HG03039 (cell line): ENCODE data around the gene CENPU.

Experiments
- ATAC-seq: cut with Tn5 transposase; IDR thresholded peaks from one replicate; pipeline ENCODE4 v1.9.1; 2021; ENCODE audit warnings: mild to moderate bottlenecking, moderate library complexity; ENCODE audit not compliant: unreplicated experiment

Gene CENPU

DNA sequence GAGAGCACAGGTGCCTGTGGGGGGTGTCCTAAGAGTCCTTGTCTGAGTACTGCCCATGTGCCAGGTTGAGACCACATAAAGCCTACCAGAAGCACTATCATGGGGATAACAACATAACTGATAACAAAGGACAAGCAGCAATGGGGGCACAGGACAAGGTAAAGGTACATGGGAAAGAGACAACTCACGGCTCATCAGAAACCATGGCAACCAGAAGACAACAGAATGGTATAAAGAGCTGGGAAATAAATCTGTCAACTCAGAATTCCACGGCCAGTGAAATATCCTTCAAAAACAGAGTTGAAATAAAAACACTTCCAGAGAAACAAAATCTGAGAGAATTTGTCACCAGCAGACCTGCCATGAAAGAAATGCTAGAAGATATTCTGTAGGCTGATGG, 20.0 kb downstream of the CENPU start:
- no peak for ATAC-seq

- ATAC-seq: no peak
Observed at GRCh38 chr4:184712322-184712721, 21.6 kb downstream of the CENPU start.

DNA sequence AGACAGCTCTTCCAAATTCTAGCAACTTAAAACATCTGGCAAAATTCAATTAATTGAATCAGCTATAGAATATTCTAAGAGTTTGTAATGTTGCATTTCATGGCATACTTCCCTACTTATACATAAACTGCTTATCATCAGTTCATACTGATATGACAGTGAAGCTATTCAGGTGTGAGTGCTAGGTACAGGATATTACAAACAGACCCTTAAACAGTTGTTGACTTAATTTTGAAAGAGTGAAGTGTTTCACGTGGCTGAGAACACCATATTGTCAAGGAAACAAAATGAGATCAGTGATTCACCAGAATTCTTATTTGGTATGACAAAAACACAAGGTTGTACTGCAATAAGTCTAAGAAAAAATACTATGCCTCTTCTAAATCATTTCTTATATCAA, 27.4 kb downstream of the CENPU start:
- ATAC-seq: no peak

DNA sequence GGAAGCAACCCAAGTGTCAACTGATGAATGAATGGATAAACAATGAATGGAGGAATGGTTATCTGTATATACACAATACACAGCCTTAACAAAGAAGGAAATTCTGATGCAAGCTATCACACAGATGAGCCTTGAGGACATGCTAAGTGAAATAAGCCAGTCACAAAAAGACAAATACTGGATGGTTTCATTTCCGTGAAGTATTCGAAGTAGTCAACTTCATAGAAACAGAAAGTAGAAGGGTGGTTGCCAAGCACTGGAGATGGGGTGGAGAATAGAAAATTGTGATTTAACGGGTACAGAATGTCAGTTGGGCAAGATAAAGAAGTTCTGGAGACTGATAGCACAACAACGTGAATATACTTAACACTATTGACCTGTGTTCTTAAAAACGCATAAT, 28.2 kb downstream of the CENPU start:
- ATAC-seq: no peak

DNA sequence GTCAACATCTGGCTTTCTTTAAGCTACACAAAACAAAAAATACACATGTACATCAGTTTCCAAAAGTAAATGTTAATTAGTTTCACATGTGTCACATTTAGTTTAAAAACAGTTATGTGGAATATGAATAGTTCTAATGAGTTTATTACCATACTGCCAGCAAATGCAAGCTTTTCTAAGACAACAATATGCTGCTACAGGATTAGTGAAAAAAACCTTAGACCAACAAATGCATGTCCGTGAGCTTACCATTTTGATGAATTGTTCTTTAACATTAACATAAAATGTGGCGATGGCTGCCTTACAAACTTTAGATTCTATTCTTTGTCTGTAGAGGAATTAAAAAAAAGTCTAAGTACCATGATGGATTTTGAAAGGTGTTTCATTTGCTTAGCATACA, 31.8 kb downstream of the CENPU start:
- no peak for ATAC-seq

- no peak for ATAC-seq
Observed at GRCh38 chr4:184699941-184700340, 34.0 kb downstream of the CENPU start.

GRCh38 chr4:184697956-184698355, 35.9 kb downstream of the CENPU start:
- no peak for ATAC-seq

GRCh38 chr4:184695178-184695896, 38.6 kb downstream of the CENPU start:
- no peak for ATAC-seq

DNA sequence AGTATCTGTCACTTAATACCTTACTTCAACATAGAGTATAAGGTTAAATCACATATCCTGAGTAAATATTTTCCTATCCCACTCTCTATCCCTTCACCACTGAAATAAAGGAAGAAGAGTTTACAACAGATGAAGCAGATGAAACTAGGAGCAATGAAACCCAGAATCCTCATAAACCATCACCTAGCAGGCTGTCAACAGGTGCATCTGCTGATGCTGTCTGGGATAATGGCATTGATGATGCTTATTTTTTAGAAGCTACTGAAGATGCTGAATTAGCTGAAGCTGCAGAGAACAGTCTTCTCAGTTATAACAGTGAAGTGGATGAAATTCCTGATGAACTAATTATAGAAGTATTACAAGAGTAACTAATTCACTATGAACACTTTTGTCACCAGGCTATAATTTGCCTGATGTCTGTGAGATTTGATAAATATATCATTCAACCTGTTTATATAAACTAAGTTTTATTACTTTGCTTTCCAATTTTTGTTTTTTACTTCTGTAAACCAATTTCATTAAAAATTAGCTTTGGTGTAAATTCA, 39.4 kb downstream of the CENPU start:
- ATAC-seq: no peak

DNA sequence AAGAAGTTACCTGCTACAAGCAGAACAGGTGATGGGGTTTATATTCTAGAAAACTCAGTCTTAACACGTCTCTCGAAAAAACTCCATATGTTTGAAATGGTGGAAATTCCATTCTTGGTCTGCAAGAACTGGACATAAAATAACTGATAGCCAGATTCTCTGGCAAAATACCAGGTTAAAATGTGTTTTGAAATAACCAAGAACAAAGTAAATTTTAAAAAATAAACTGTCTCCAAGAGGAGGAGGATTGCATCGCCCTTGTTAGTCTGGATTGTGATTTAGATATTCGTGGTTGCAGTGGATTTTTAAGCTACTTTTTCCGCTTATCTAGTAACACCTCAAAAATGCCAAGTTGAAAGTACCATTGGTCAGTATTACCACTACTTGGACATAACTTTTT, 40.8 kb downstream of the CENPU start:
- ATAC-seq: no peak

DNA sequence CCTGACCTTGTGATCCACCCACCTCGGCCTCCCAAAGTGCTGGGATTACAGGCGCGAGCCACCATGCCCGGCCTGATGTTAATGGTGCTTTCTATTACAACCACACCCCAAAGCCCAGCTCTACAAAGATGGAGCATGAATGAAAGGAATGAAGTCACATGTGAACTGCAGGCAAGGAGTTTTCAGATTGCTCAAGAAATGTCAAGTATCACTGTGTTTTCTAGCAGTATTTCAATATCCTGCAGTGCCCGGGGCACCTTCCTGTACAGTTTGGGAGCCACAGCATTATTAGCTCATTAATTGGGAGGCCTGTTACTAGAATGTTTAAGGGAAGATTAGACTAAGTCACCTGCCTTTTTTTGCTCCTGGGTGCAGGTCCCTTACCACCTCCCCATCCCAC, 44.2 kb downstream of the CENPU start:
- ATAC-seq: no peak

DNA sequence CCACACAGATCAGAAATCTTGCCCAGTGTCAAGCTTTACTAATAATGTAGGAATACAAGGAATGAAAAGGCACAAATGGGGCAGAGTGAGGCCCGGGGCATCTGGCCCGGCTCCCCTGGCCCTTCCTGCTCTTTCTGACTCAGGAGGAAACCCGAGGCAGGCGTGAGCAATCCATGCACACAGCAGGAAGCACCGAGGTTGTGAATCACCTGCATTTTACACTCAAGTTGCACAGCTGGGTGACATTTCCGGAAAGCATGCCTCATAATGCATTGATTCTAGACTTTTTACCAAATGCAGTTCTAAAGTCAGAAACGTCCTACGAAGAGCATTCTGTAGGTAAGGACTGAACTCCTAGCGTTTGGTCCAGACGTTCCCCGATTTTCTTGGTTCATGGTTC, 45.4 kb downstream of the CENPU start:
- no peak for ATAC-seq

DNA sequence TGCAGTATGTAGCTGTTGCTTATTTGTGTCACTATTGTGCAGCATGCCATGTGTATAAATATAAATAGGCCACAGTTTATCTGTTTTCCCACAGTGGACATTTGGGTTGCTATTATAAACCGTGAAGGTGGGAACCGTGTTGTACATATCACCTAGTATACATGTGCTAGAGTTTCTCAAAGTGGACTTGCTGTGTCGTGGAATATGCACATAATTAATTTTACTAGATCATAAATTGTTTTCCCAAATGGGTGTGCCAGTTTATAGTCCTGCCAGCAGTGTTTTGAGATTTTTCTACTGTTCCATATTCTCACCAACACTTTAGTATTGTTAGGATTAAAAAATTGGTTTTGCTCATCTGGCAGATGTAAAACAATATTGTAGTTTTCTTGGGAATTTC, 45.9 kb downstream of the CENPU start:
- ATAC-seq: no peak

GRCh38 chr4:184684491-184685189, 49.3 kb downstream of the CENPU start:
- ATAC-seq: no peak

- ATAC-seq: no peak
Observed at GRCh38 chr4:184681916-184682315, 52.0 kb downstream of the CENPU start.

DNA sequence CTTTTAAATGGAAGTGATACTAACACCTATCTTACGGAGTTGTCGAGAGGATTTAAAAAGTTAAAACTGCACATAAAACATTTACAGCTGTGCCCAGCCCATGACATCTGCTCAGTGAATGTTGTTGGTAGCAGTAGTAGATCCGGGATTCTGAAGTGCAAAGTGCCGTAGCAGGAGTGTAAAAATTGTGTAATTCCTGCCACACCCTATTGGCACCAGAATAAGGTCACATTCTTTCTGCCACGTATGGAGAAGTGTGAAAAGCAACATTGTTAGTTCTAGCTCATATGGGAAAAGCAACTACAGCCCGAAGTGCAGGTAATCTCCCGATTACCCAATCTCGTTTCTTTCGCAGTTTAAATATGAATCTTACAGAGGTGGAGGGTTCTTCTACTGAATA, 53.2 kb downstream of the CENPU start:
- ATAC-seq: no peak

DNA sequence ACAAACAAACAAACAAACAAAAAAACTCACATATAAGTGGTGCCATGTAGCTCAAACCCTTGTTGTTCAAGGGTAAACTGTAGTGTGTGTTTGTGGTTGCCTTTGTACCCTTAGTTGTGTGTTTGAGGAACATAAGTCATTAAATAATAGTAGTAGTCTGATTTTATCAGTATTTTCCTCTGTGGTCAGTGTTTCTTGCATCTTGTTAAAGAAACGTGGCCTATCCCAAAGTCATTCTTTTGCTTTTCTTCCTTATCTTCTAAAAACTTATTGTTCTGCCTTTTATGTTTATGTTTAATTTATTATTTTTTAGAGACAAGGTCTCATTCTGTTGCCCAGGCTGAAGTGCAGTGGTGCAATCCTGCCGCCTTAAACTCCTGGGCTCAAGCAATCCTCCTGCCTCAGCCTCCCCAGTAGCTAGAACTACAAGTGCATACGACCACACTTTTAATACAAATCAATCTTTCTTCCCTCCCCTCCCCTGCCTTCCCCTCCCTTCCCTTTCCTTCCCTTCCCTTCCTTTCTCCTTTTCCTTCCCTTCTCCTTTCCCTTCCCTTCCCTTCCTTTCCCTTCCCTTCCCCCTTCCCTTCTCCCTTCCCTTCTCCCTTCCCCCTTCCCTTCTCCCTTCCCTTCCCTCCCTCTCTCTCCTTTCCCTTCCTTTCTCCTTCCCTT, 57.9 kb downstream of the CENPU start:
- no peak for ATAC-seq

DNA sequence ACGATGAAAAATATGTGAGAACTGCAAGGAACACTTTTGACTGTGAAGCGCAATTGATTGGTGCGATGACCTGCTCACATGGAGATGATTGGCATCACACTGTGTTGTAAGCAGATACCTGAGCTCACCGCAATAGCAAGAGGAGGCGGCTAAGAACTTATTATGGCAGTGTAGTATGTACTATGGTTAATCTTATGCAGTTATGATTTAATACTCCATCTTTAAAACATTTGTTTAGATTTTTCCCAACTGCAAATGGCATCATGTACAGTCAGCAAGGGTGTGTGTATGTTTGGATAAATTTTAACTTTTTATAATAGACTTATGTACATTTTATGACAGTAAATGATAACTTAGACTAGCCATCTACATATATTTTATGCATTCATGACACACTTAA, 58.9 kb downstream of the CENPU start:
- ATAC-seq: no peak

GRCh38 chr4:184674011-184674410, 59.9 kb downstream of the CENPU start:
- ATAC-seq: no peak

- ATAC-seq: no peak
Observed at GRCh38 chr4:184672741-184673140, 61.2 kb downstream of the CENPU start.

DNA sequence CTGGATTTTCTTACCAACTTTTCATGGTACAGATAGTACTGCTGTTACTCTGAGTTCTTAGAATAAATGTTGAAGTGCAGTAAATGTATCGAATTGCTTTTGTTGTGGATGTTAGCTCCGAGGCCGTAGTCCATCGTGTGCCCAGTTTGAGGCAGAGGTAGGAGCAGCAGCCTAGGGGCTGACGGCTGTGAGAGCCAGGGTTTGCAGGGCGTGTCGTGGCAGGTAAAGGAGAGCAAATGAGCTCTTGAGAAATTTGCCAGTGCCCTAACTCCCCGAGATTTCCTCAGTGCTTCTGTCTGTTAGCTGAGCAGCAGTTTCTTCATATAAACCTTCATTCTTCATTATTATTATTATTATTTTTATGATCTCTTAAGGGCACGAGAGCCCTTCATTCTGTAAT, 62.8 kb downstream of the CENPU start:
- ATAC-seq: no peak

DNA sequence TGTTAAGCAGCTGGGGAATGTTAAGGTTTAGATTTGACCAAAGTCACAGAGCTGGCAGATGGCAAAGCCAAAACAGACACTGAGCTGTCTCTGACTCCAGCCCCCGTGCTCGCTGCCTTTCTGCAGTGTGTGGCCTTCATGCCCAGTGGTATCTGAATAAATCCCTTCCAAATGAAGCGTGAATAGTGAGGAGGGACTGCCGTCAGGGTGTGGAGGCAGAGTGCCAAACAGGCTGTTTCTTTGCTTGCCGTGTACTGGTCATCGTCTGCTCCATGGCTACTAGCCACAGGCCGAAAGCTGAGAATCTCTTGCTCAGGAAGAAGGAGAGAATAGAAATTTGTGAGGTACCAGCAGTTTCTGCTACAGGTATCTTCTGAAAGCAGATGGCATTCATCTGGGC, 64.6 kb downstream of the CENPU start:
- no peak for ATAC-seq
